Stimulated activated CD4-positive, alpha-beta T cell treated with anti-CD3 and anti-CD28 coated beads, Interleukin-15, amount 100 ng/mL, for 24 hours (primary cell): Measurements from ENCODE around the gene TMEM259.

Experiments used
- DNase-seq: peaks from one replicate; pipeline ENCODE4 v3.0.0-alpha.2; 2020

TMEM259 gene

GRCh38 chr19:1055028-1055425 lies 34.1 kb upstream of the TMEM259 start:
- DNase-seq = no peak

- DNase-seq = no peak
Measured at GRCh38 chr19:1054102-1055027, 33.4 kb upstream of the TMEM259 start.

GRCh38 chr19:1053176-1054101 lies 32.5 kb upstream of the TMEM259 start:
- no peak for DNase-seq

- no peak for DNase-seq
Measured at GRCh38 chr19:1052349-1052975, 31.5 kb upstream of the TMEM259 start.

- DNase-seq = no peak
Measured at GRCh38 chr19:1051791-1052190, 30.9 kb upstream of the TMEM259 start.

- DNase-seq = no peak
Measured at GRCh38 chr19:1050989-1051788, 30.3 kb upstream of the TMEM259 start.

GRCh38 chr19:1049800-1050199 lies 28.9 kb upstream of the TMEM259 start:
- no peak for DNase-seq

- DNase-seq = no peak
Measured at GRCh38 chr19:1049106-1049505, 28.2 kb upstream of the TMEM259 start.

- no peak for DNase-seq
Measured at GRCh38 chr19:1047696-1048147, 26.8 kb upstream of the TMEM259 start.

GRCh38 chr19:1046836-1047695 lies 26.1 kb upstream of the TMEM259 start:
- DNase-seq = no peak

- no peak for DNase-seq
Measured at GRCh38 chr19:1046117-1046626, 25.2 kb upstream of the TMEM259 start.

- peak; percentile 80 for DNase-seq
Measured at GRCh38 chr19:1045247-1045603, 24.3 kb upstream of the TMEM259 start.

- DNase-seq = no peak
Measured at GRCh38 chr19:1042689-1043511, 22.0 kb upstream of the TMEM259 start.

- no peak for DNase-seq
Measured at GRCh38 chr19:1041835-1042685, 21.1 kb upstream of the TMEM259 start.

GRCh38 chr19:1041272-1041834 lies 20.4 kb upstream of the TMEM259 start:
- no peak for DNase-seq

GRCh38 chr19:1040476-1041271 lies 19.8 kb upstream of the TMEM259 start:
- DNase-seq = peak; percentile 94

GRCh38 chr19:1039646-1040475 lies 18.9 kb upstream of the TMEM259 start, which contains the start of gene ABCA7:
Gene ABCA7, plus strand, starts transcription at chr19:1040107. Its CDS starts 1,255 bp downstream, at chr19:1041362.
- peak; percentile 100 for DNase-seq
